ENCODE results near the gene LGALS3. TPM values are rescaled to one million over a fixed set of nuclear protein-coding genes. Genes with fewer than 3 reads are reported as not detected.

Gene LGALS3
- total RNA-seq, 1 donor from 2014 or later = 223 TPM

DNA sequence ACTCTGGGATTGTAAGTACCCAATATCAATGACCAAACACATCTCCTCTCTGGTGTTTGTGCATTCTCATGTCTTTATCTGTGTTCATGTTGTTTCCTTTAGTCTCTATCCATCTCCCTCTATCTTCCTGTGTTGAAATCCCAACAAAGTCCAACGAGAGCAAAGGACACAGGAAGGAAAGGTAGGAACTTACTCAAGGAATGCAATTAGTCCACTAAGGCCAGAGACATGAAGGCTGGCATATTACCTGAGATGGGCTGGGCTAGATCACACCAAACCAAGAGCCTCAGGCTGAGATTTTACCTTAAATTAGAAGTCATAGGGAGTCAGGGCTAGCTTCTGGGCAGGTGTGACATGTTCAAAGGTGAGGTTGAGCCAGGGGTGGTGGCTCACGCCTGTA, 14.3 kb upstream of the LGALS3 start:
- DNase-seq (ENCODE audit: low read depth) = no peak

DNA sequence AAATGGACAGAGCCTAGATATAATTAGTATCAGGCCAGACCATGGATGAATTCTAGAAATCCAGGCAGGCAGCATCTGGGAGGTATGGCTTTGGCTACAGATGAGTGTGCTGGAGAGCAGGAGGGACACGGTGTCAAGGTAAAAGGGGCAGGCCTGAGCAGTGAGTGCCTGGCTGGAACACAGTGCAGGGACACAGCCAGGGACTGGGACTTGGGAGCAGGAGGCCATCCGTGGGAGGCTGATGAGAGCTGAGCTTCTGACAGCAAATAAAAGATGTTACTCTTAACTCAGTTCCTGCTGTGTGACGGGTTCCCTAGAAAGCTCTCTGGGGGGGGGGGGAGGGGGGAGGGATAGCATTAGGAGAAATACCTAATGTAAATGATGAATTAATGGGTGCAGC, 13.6 kb upstream of the LGALS3 start:
- DNase-seq (ENCODE audit: low read depth) = no peak

DNA sequence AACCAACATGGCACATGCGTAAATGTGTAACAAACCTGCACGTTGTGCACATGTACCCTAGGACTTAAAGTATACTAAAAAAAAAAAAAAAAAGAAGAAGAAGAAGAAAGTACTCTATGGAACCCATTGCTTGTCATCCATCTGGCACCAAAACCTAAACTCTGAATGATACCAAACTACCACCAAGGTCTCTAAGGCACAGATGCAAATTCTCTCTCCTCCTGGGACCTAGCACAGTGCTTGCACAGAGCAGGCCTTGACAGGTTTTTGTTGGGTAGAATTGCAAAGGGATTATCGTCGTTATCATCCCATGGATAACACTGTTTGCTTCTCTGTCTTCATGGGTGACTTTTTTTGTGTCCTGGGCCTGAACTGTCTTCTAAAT, 13.2 kb upstream of the LGALS3 start:
- no peak for DNase-seq (ENCODE audit: low read depth)

DNA sequence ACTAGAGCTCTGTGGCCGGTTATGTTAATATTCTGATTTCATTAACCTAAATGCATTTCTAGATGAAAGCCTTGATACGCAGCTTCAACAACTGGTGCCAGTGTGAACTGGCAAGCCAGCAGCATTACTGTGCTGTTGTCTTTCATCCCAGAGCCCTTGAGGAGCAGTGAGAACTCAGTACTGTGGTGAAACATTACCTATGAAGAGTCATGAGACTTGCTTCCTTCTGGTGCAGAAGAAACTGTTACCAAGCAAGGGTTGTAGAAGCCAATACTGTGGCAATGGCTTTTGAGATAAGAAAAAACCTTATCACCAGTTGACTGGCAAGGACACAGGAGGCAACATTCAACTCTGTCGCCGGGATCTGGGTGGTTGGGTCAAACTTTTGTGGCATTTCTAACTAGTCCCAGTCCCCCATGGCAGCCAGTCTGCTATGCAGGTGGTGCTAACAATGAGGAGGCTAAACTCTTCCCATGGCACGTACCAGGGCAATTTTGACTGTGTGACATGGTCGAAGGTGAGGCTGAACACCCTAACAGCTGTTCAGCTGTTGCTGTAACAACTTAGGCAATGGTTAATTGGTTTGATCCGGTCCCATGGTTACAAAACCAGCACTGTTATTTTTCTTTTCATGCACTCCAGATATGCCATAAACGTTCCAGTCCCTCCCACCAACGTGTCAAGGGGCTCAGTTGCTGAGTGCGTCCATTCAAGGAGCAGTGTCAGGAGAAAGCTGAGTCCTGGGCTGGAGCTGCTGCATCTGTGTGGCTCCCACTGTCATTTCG, 12.6 kb upstream of the LGALS3 start:
- no peak for DNase-seq (ENCODE audit: low read depth)

DNA sequence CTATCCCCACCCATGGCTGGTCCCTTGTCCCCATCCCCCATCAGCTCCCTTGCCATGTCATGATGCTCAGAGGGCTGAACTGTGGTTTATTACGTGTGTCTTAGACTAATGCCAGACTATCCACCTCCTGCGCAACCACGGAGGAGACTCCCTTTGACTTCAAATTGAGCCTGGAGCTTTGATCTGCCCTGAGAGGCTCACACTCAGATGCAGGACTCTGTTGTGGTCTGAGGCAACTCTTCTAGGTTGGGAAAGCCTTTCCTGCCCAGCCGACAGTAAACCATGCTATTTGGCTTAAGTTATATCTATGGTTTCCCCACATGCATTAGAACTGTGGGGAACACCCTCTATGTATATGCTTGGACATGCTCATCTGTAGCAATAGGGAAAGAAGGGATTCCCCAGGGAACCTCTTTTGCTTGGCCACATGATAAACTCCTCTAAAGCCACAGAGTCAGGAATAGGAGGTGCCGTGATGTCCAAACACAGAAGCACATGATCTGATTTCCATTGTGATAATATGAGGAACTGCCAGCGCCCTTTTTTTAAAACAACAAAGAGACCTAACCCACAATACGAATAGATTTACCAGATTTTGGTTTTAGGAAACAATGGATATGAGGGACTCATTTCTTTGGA, 11.1 kb upstream of the LGALS3 start:
- no peak for DNase-seq (ENCODE audit: low read depth)

DNA sequence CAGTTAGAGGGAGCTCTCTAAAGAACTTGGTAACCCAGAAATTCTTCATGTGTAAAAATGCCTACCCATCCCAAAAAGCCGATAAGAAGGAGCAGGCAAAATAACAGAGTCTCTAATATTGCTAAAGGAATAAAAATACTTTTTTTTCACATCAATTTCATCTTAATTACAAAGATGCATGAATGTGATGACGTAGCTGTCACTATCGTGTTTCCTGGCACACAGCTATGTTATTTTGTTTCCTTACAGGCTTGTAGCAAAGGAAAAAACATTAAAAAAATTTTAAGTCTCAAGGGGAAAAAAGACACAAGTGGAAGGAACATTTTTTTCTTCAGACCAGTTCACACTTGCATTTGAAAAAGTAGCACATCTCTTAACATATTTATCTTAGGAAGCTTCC, 10.3 kb upstream of the LGALS3 start:
- no peak for DNase-seq (ENCODE audit: low read depth)

DNA sequence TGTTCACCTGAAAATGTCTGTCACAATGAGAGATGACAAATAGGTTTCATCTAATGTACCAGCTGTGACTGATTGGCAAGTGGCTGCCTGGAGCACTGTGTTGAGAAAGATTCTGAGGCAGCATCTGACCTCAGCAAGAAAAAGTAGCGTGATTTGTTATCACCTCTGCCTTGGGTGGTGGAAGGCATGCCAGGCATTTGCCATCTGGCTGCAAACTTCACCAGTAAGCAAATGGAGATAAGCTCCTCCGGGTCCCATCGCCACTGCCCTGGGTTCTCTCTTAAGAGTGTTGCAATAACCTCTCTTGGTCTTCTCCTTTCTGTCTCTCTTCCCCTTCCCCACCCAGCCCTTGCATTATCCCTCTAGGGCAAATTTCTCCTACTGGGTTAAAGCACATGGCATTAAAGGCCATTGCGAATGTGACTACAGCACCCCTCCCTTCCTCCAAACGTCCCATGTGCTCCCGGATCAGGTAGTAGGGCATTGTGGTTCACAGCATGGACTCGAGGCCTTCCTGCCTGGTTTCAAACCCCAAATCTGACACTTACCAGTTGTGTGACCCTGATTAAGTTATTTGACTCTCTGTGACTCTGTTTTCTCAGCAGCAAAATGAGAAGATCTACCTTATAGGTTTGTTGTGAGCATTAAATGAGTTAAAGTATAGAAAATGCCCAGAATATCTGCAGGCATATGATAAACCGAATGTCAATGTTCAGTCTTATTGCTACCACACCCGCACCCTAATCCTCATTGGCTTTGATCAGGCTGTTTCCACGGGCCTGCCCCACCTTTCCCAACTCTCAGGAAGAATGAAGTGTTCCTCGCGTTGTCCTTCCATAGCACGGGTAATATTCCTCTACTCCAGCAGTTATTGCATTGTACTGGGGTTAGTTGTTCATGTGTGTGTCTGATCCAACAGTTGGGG, 8.2 kb upstream of the LGALS3 start:
- no peak for DNase-seq (ENCODE audit: low read depth)

DNA sequence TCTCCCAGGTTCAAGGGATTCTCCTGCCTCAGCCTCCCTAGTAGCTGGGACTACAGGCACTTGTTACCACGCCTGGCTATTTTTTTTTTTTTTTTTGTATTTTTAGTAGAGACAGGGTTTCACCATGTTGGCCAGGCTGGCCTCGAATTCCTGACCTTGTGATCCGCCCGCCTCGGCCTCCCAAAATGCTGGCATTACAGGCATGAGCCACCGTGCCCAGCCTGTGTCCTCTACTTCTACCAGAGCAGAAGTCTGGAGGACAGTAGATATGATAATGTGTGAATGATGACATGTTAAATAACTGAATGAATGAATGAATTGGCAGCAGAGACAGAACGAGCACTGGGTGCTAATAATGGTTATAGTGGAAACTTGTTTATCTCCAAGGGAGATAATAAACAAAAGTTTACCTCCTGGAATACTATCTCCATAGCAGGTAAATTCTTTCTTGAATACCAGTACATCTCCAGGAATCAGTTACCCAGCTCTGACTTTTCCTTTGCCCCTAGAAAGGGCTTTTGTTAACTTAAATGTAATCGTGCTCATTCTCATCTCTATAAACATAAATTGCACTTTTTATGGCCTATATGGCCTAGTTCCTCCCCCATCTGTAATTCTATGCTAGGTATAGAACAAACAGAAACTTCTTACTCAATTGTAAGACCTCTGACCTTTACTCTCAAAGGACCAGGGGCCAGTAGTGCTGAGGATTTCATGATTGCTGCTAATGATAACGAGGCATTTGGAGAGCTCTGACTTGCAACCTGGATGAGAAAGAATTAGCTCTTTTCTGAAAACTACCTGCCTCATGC, 7.2 kb upstream of the LGALS3 start:
- no peak for DNase-seq (ENCODE audit: low read depth)

DNA sequence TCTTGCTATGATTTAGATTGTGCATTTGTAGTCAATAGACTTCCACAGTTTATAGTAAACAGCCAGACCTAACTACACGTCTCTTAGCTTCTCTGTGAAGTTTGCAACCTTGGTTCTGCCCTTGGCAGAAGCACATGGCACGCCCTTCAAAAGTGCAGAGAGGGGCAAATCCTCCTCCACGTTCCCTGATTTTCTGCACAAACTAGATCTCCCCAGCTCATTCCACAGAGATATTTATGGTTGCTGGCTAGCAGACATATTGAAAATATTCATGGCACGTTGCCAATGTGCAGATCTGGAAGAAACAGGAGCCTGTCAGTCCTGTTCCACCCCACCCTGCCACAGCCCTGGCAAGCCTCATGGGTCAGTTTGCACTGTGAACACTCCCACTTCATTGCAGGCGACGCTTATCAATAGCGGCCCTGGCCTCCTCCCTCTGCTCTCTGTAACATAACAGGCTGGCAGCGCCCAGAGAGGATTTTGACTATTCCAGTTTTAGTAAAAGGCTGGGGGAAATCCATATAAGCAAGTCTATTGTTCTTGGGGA, 6.5 kb upstream of the LGALS3 start:
- DNase-seq (ENCODE audit: low read depth) = peak; percentile 59

DNA sequence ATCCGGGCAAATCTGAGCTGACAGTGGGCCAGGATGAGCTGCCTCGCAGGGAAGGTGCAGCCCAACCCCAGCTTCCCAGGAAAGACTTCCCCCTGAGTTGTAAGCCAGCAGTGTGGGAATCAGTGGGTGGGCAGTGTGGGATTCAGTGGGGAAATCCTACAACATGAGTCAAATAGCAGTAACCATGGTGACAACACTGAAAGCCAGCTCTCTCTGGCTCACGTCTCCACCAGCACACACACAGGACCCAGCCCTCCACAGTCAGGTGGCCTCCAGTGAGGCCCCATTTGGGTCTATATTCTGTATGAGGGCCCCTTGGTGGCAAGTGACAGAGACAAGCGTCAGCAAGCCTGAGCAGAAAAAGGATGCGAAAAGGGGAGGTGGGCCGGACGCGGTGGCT, 6.0 kb upstream of the LGALS3 start:
- DNase-seq (ENCODE audit: low read depth) = peak; percentile 74

DNA sequence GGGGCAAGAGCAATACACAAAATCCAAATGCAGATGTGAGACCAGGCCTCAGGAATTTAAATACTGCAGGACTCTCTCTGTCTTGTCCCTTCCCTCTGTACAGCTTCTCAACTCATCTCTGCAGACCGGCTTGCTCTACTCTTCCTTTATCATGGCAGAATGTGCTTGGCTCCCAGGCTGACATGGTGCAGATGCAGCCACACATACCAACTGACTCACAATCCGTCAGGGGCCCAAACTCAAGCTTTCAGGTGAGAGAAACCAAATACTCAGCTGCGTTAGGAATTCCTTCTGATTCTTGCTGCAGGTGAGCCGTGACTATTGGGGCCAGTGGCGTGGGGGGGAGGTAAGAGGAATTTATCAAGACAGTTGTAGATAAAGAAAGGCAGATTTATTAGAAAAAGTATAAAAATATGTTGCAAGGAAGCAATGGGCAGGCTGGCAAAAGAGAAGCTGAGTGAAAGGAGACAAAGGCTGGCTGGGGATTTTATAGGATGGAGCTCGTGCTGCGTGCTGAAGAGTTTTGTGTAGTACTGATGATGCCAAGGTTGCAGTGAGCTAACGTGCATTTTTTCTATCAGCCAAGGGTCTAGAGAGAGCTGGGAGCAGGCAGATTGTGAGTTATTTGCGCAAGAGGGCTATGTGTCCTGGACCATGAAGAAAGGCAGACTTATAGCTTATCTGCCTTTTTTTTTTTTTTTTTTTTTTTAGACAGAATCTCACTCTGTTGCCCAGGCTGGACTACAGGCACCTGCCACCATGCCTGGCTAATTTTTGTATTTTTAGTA, 5.0 kb upstream of the LGALS3 start:
- DNase-seq (ENCODE audit: low read depth) = no peak

DNA sequence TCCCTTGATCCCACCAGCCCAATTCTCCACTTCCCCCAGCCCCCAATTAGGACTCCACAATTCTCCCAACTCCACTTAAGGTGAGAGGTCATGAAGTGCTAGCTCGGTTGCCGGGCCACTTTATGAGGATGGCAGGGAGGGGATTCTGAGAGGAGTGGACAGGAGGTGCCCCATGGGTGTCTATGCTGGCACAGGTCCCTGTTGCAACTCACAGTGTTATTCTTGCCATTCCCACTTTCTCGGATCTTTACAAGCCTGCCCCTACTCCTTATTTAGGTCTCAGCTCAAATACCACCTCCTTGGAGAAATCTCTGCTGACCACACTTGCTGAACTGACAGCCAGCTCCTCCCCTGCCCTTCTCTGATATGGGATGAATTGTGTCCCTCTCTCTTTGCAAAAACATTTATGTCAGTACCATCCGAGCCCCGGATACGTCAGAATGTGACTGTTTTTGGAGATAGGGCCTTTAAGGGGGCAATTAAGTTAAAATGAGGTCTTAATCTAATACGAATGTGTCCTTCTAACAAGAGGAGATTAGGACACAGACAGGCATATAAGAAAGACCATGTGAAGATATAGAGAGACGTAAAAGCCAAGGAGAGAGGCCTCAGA, 4.2 kb upstream of the LGALS3 start:
- DNase-seq (ENCODE audit: low read depth) = no peak

DNA sequence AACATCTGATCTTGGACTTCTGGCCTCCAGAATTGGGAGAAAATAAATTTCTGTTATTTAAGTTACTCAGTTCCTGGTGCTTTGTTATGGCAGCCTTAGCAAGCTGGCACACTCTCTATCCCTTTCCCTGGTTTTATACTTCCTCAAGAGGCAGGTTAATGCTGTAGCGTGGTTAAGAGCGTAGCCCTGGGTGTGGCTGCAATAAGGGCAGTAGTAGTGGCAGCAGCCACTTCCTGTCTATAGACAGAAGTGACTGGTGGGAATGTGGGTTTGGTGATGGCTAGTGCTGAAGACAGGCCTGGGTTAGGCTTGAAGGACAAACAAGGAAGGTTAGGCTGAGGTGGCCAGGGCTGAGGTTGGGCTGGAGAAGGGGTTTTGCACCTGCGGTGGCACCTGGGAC, 3.6 kb upstream of the LGALS3 start:
- no peak for DNase-seq (ENCODE audit: low read depth)

DNA sequence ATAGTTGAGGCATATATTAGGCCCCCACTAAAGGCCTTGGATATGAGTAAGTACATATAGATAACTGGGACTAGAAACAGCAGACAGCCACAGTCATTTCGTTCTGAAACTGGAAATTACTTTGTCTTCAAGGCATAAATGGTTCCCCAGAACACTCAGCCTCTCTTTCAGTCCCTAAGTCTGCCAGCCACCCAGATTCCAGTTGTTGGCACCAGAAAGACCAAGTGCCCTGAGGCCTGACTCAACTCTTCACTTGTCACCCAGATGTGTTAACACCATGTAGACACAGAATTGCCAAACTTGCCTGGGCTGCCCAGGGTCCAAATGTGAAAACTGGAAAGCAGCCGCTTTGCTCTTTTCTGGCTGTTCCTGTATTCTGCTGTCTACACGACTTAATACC, 3.0 kb upstream of the LGALS3 start:
- DNase-seq (ENCODE audit: low read depth) = no peak

DNA sequence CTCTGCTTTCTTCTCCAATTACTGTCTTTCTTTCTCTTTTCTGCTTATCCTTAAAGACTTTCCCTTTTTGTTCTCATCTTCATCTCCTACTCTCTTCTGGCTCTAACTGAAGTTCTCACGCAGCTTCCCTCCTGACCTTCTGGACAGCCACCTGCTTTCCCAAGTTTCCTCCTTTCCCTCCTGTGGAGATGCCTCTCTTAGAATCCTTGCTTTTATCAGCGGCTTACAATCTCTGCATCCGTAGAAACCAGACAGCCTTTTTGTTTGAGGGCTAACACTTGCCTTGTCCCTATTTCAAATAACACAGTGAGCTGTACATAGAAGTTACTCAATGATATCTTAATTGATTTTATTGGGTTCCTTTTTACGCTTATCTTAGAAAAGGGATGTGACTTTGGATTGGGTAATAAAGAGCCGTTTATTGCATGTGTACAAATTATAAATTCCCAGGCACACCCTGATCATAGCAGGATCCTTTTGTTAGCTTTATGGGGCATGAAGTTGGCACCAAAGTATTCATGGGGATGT, 2.1 kb upstream of the LGALS3 start:
- DNase-seq (ENCODE audit: low read depth) = no peak

DNA sequence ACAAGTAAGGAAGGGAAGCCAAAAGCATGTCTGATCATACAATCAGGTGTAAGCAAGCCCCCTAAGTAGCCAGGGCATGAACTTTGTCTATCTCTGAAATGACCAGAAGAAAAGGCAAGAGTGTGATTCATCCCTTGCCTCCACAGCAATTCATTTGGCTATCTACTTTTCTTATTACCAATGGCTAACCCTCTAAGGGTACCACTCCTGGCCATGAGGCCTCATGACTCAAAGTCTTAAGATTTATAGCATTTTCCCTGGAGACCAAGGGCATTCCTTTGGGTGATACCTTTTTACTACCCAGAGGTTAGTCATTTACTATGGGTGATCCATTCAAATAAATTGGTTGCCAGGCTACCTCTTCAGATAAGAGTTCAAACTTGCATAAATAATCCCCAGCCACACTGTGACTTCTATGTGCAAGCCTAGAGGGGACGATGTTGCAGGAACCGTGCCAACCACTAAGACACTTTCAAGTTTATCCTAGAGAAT, 1.5 kb upstream of the LGALS3 start:
- DNase-seq (ENCODE audit: low read depth) = no peak

DNA sequence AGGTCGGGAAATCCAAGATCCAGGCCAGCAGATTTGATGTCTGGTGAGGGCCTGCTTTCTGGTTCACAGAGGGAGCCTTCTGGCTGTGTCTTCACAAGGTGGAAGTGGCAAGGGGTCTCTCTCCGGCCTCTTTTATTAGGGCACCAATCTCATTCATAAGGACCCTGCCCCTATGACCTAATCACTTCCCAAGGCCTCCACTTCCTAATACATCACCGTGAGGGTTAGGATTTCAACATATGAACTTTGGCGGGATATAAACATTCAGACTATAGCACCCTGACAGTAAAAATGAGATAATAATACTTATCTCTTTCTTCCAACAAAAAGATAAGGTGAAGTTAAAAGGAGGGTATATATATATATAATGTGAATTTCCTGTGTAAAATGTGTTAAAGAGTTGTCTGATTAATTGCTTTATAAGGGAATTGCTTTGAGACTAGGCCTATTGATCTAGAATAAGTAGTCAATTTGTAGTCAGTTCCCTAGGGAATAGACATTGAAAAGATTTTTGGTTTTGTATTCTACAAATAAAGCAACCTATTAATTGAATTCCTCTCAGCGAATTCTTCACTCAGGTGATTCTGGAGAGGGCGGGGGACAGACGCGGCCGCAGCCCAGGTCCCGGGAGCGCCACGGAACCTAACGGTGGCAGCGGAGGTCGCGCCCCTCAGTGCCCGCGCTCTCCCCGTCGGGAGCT, 516 bp upstream of the LGALS3 start:
- no peak for DNase-seq (ENCODE audit: low read depth)

DNA sequence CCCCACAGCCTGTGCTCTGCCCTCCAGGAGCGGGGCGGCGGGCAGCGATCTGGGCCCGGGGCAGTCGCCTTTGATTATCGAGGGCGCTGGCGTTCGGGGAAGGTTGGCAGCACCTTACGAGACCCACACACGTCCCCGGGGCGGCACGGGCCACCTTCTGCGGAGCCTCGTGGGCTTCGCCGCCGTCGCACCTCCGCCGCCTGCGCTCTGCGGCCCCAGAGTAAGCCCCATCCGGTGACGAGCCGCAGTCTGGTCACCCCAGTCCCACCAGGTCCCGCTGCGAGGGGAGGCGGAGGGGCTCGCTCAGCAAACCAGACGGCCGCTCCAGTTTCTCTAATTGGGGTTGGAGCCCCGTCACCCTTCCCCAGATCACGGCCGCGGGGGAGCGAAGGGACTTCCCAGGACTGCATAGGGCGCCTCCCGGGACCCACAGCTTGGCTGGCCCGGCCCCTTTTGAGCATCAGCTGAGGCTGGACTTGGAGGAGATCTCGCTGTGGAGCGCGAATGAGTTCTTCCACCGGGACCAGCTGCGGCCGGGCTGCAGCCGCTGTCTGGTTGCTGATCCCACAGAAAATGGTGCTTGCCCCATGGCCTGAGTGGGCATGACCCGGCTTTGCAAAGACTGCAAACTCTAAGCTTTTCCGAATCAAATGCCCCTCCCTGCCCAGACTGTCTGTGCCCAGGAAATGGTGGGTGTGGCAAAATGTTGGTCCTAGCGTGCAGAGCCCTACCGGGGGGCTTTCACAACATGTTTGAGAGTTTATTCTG, 560 bp downstream of the LGALS3 start:
- peak; percentile 80 for DNase-seq (ENCODE audit: low read depth)

All from myocyte (in vitro differentiated cells).